Calu3 (cell line): ENCODE measurements around the gene PRKAG2. TPM values are rescaled to one million over a fixed set of nuclear protein-coding genes. Genes with fewer than 3 reads are reported as not detected.
A peak's percentile ranks its signal among the peaks of the same experiment; 100 is the strongest.

Experiments
- BruUV-seq: library from RNA; stranded (reverse); fragments of 400-500 nt; replicated peaks from 2 replicates; lab custom pipeline; 2021; lab: Mats Ljungman, UMichigan
- CTCF ChIA-PET: fragments of 300-600 bp; sonication (Branson Sonifier 250); formaldehyde crosslinking; loops from one replicate; lab custom pipeline; 2022; ENCODE audit warnings: antibody characterized with exemption; lab: Charles Lee
- DNase-seq: peaks from one replicate; pipeline ENCODE4 v3.0.0; 2022
- H3K27ac Mint-ChIP-seq: one replicate; pipeline ENCODE4 v1.8.0; 2022; ENCODE audit warnings: mixed read lengths; ENCODE audit not compliant: unreplicated experiment
- H3K27me3 Mint-ChIP-seq: one replicate; pipeline ENCODE4 v1.8.0; 2022; ENCODE audit warnings: mixed read lengths; ENCODE audit not compliant: unreplicated experiment
- H3K36me3 Mint-ChIP-seq: one replicate; pipeline ENCODE4 v1.8.0; 2022; ENCODE audit warnings: mild to moderate bottlenecking, moderate library complexity, mixed read lengths; ENCODE audit not compliant: insufficient read depth, unreplicated experiment
- H3K4me1 Mint-ChIP-seq: one replicate; pipeline ENCODE4 v1.8.0; 2022; ENCODE audit warnings: mild to moderate bottlenecking, low read depth, mixed read lengths; ENCODE audit not compliant: unreplicated experiment
- H3K4me3 Mint-ChIP-seq: one replicate; pipeline ENCODE4 v1.8.0; 2022; ENCODE audit warnings: mild to moderate bottlenecking, low read depth, moderate library complexity, mixed read lengths; ENCODE audit not compliant: unreplicated experiment
- H3K9me3 Mint-ChIP-seq: one replicate; pipeline ENCODE4 v1.8.0; 2022; ENCODE audit warnings: low read depth, mixed read lengths; ENCODE audit not compliant: unreplicated experiment
- CTCF ChIP-seq: fragments of 200-600 bp; IDR thresholded peaks from one replicate; pipeline ENCODE4 v1.8.0; 2022; ENCODE audit warnings: antibody characterized with exemption; ENCODE audit not compliant: unreplicated experiment
- intact Hi-C: fragments of 100-400 bp; cut with micrococcal nuclease; formaldehyde crosslinking; loops from one replicate; pipeline ENCODE4 v1.10.0; 2022; ENCODE audit not compliant: unreplicated experiment
- total RNA-seq: library from RNA; stranded (reverse); gene quantifications from 2 replicates; pipeline ENCODE4 v1.2.3, GENCODE V29; 2022

PRKAG2 gene
- total RNA-seq, 1 experiment from 2014 or later, result 22.4 TPM

DNA sequence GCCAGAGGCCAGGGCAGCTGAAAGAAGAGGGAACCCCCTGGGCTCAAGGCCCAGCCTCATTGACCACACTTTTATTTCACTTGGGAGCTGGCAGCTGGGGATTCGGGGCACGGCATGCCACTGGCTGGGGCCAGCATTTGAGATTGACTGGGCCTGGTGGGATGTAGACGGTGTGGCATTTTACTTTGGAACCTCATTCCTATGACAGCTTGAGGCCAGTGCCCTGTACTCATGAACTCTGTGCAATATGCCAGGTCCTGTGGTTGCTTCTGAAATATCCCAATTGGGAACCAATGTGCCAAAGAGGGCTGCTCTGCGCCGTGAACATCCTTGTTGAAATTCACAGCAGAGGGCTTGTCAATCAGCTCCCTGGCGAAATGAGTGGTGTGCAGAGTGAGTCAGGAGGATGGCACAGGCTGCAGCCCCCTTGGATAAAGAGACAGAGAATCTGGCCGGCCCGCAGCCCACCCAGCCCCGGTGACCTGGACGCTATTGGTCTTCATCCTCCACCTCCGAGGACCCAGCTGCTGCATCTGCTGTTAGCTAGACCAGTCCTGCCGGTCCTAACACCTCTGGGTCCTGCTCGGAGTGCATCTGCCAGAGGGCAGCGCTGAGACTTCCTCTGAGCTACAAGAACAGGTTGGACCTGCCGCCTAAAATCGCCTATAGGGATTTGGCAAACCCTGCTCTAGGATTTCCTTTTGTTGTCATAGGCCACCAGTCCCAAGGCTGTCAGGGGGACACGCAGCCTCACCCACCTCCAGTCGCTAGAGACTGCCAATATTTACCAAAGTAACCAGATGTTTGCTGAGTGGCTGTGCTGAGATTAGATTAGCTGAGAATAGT is 58.0 kb downstream of the PRKAG2 start:
- no peak overlapping the region for H3K27ac Mint-ChIP-seq
- peaks cover 13% of the 10 kb centered on the region for H3K4me1 Mint-ChIP-seq
- no peak for TF ChIP-seq CTCF
- H3K36me3 Mint-ChIP-seq, result no peaks in the 10 kb centered on the region
- no peak overlapping the region for H3K4me3 Mint-ChIP-seq
- no peaks in the 10 kb centered on the region for H3K9me3 Mint-ChIP-seq
- H3K27me3 Mint-ChIP-seq, result peaks cover 43% of the 10 kb centered on the region
- intact Hi-C loops, result no loop called here
- no TSS peak for BruUV-seq
- CTCF ChIA-PET, result interaction anchor here (1.1 to 1.5 kb wide), 2 partner anchors 35 to 113 kb away, joined by 3 read pairs; no protein-coding TSS in a partner anchor
- DNase-seq, result peak; percentile 43

- H3K4me1 Mint-ChIP-seq, result peaks cover 13% of the 10 kb centered on the region
- H3K27ac Mint-ChIP-seq, result no peak overlapping the region
- H3K9me3 Mint-ChIP-seq, result no peaks in the 10 kb centered on the region
- H3K27me3 Mint-ChIP-seq, result peaks cover 47% of the 10 kb centered on the region
- BruUV-seq, result no TSS peak
- no peak overlapping the region for H3K4me3 Mint-ChIP-seq
- H3K36me3 Mint-ChIP-seq, result no peaks in the 10 kb centered on the region
- TF ChIP-seq CTCF, result no peak
- CTCF ChIA-PET, result interaction anchor here (1.1 to 1.5 kb wide), 2 partner anchors 35 to 114 kb away, joined by 3 read pairs; no protein-coding TSS in a partner anchor
- intact Hi-C loops, result no loop called here
- DNase-seq, result no peak
These were observed 58.8 kb downstream of the PRKAG2 start for GRCh38 chr7:151817981-151818673.

- Mint-ChIP-seq H3K27ac (no peak overlapping the region), H3K4me3 (no peak overlapping the region), H3K4me1 (peaks cover 13% of the 10 kb centered on the region), H3K36me3 (no peaks in the 10 kb centered on the region), H3K9me3 (no peaks in the 10 kb centered on the region), H3K27me3 (peaks cover 56% of the 10 kb centered on the region)
- TF ChIP-seq CTCF, result no peak
- BruUV-seq, result no TSS peak
- no peak for DNase-seq
- CTCF ChIA-PET, result interaction anchor here (0.6 kb wide), 1 partner anchor 927 kb away, joined by 3 read pairs; no protein-coding TSS in a partner anchor
- intact Hi-C loops, result no loop called here
These were observed 59.6 kb downstream of the PRKAG2 start for GRCh38 chr7:151817315-151817690.

- CTCF ChIA-PET, result no interaction called here
- no peak for DNase-seq
- Mint-ChIP-seq H3K9me3 (no peaks in the 10 kb centered on the region), H3K27ac (no peak overlapping the region), H3K36me3 (no peaks in the 10 kb centered on the region), H3K4me3 (no peak overlapping the region), H3K4me1 (peaks cover 13% of the 10 kb centered on the region), H3K27me3 (peaks cover 56% of the 10 kb centered on the region)
- intact Hi-C loops, result no loop called here
- TF ChIP-seq CTCF, result no peak
- BruUV-seq, result no TSS peak
These were observed 60.2 kb downstream of the PRKAG2 start for GRCh38 chr7:151816562-151817314.
